Body of pancreas (tissue), 4 donors: Measurements from ENCODE around the gene LRRN1.

Source experiments
- POLR2A ChIP-seq, 3 donors: fragments of 450-650 bp; IDR thresholded peaks; one replicate each; pipeline ENCODE4 v1.6.1; 2016; ENCODE audit warnings: antibody characterized with exemption in 3 of 3, mild to moderate bottlenecking in 2 of 3
- TF ChIP-seq, protein P1 (sequence below), 7 experiments: fragments of 450-650 bp in 4 of 7; fragments of 200-600 bp in 3 of 7; sonication (generic) in 3 of 7; IDR thresholded peaks; one replicate each; pipeline ENCODE4 v1.5.1; 2016 to 2019; ENCODE audit warnings: antibody characterized with exemption in 7 of 7

DNA sequence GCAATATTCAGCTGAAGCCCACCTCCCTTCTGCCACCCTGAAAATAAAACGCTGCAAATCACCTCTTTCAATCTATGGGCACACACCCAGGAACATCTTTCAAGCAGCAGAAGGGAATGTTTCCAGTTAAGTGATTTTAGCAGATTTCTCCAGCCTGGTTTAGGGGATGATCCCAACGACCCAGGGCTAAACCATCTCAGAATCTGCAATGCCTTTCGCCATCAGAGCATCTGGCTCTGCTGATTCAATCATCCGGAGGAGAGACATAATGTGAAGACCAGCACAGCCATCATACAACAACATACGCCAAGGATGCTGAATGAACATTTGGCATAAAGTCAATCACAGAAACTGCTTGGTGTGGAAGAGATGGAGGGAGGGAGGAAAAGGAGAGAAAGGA is 15.5 kb upstream of the LRRN1 start:
- TF ChIP-seq, protein P1, sequence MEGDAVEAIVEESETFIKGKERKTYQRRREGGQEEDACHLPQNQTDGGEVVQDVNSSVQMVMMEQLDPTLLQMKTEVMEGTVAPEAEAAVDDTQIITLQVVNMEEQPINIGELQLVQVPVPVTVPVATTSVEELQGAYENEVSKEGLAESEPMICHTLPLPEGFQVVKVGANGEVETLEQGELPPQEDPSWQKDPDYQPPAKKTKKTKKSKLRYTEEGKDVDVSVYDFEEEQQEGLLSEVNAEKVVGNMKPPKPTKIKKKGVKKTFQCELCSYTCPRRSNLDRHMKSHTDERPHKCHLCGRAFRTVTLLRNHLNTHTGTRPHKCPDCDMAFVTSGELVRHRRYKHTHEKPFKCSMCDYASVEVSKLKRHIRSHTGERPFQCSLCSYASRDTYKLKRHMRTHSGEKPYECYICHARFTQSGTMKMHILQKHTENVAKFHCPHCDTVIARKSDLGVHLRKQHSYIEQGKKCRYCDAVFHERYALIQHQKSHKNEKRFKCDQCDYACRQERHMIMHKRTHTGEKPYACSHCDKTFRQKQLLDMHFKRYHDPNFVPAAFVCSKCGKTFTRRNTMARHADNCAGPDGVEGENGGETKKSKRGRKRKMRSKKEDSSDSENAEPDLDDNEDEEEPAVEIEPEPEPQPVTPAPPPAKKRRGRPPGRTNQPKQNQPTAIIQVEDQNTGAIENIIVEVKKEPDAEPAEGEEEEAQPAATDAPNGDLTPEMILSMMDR (IDR thresholded peaks at IDR 0.05) = no peak
- no peak for TF ChIP-seq POLR2A (IDR thresholded peaks at IDR 0.05)
